SKM-1 treated with dmso at 0.1 percent for 144 hours (cell line): ENCODE data around the gene ACIN1.

Source experiments
- DNase-seq: peaks from one replicate; lab custom pipeline; 2025; ENCODE audit not compliant: unreplicated experiment; lab: John Stamatoyannopoulos, UW

Gene ACIN1

GRCh38 chr14:23044840-23045239 lies 50.1 kb downstream of the ACIN1 start:
- DNase-seq = no peak

DNA sequence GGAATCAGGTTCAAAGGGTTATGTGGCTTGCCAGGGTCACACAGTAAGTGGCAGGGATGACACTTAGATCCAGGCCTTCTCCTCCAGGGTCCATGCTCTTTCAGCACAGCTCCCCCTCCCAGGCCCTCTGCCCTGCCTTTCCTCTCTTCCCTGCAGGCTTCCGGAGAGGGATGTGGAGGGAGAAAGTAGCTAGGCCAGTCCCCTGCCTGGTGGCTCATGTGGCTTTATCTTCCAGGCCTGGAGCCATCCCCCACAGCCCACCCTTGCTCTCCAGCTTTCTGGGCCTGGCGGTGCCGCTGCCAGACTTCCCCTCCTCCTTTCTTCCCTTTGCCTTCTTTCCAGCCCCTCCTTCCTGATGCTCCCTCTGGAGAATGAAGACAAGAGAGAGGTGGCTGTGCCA lies 51.2 kb downstream of the ACIN1 start:
- no peak for DNase-seq

DNA sequence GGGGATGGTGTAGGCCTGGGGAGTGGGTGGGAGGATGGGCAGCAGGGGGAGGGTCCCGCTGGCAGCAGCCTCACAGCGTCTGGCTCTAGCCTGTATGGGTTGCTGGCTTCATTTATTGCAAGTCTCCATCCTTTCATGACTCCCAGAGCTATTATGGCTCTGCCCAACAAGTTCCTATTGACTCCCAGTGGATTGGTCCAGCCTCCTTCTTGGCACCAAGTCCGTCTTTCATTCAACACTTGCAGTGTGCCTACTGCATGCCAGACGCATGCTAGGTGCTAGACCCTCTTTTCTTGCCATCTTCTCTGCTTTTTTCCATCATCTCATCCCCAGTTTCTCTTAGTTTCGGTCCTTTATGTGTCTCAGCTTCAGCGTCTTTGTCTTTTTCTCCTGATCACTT lies 51.8 kb downstream of the ACIN1 start:
- DNase-seq = no peak

GRCh38 chr14:23042162-23042965 lies 52.6 kb downstream of the ACIN1 start, which contains the start of gene PSMB11:
TSS of gene PSMB11 (plus strand) at chr14:23042212. CDS start at chr14:23042226, 14 bp downstream.
- no peak for DNase-seq

DNA sequence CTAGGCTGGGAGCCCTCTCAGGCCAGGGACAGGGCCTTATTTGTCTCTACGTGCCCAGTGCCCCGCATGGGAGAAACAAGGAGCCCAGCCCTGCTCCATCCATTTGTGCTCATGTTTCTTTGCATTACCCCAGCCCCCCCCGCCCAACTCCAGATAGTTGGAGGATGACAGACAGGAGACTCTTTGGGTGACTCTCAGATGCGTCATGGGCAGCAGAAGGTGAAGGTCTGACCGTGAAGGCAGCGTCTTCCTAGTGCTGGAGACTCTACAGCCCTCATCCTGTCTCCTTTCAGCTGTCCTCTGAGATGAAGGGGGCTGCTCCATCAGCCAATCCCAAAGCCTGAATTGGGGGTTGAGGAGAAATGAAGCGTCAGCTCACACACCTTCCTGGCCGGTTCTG lies 53.2 kb downstream of the ACIN1 start:
- DNase-seq = no peak

DNA sequence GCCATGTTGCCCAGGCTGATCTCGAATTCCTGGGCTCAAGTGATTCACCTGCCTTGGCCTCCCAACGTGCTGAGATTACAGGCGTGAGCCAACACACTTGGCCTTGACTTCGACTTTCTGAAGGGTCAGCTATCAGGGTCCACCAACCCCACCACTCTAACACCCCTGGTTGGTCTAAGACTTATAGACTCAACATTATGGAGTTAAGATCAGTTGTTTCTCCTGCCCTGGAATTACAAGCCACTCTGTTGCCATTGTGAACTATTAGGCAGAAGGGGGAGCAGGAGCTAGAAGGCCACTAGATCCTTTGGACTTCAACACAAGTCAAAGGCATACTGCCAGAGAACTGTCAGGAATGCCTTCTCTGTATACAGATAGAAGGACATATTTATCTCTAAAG lies 54.8 kb downstream of the ACIN1 start:
- DNase-seq = no peak

DNA sequence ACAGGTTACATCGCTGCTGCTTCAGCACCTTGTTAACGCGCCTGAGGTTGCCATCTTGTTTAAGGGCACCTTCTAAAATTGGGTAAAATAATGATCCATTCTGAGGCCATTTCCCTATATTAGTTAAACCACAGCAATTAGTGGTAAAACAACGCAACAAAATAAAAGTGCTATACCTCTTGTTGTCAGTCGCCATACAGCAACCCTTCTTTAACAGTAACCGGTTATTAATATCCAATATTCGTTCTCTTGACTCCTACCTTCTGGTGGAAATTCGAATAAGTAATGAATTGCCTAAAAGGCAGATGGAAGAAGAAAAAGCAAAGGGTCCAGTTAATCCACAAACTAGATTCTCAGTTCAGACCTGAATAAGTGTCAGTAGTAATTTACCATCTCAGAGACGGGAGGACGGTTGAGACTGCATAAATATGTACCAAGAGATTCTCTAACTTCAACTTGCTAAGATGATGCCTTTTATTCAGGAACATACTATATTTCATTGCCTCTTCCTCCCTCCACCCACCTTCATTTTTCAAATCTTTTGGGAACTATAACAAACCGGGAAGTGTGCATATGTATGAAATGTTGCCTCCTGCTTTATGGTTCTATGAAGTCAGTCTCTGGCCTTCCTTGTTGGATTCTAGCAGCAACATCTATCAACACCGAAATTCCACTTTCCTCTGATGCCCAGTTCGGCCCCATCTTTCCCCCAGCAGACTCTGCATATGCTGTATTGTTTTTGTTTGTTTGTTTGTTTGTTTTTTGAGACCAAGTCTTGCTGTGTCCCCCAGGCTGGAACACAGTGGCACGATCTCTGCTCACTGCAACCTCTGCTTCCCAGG lies 59.4 kb downstream of the ACIN1 start:
- DNase-seq = no peak

DNA sequence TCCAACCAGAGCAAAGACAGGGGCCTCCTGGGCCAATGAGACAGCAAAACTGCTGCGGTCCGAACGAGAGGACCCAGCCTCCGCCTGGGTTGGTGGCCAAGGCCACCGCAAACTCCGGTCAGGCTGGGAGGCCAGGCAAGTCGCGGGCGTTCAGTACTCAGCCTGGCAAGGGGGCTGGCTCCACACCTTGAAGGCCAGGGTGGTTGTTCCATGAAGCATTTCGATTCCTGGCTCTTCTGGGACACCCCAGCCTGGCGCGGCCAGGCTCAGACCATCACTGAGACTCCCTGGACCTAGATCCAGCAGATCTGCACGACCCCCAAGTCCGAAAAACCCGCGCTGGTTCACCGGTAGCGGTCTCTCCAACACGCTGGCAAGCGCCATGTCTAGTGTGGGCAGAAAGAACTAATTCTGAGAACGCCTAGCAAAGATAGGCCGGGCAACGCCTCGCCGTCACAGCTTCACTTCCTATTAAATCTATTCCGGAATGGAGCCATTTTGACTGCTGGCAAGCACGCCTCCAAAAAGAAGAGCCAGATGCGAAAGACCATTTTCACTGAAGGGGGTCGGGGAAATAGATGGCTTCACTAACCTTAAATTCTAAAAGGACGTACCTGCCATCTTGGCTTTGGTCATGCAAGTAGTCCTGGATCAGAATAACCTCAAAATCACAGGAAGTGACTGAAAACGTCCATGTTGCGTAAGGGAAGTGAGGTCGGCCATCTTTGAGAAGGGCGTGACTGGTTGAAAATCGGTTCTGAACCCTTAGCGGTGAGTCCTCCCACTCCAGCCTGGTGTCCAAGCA lies 60.2 kb downstream of the ACIN1 start, which contains the start of gene PSMB5:
Gene PSMB5, minus strand, starts transcription at position 403 of the 805 bp plus-strand sequence. Its CDS starts 19 bp downstream, at position 384.
- DNase-seq = no peak

- DNase-seq = no peak
Observed at GRCh38 chr14:23033801-23034497, 61.0 kb downstream of the ACIN1 start.

DNA sequence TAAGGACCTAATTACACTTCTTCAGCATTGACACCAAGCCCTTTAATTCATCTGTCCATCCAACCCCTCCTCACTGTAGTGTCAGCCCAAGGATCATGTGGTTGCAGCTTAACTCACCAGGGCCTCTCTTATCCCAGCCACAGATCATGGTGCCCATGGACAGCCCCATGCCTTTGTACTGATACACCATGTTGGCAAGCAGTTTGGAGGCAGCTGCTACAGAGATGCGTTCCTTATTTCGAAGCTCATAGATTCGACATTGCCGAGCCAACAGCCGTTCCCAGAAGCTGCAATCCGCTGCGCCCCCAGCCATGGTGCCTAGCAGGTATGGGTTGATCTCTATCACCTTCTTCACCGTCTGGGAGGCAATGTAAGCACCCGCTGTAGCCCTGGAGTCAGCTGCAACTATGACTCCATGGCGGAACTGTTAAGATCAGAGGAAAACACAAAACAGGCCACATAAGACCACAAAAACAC lies 61.6 kb downstream of the ACIN1 start:
- no peak for DNase-seq

GRCh38 chr14:23030936-23031335 lies 64.0 kb downstream of the ACIN1 start:
- DNase-seq = no peak

GRCh38 chr14:23028799-23029198 lies 66.1 kb downstream of the ACIN1 start:
- DNase-seq = no peak

- DNase-seq = no peak
Observed at GRCh38 chr14:23025151-23025814, 69.7 kb downstream of the ACIN1 start.

GRCh38 chr14:23024612-23025075 lies 70.3 kb downstream of the ACIN1 start:
- DNase-seq = no peak

DNA sequence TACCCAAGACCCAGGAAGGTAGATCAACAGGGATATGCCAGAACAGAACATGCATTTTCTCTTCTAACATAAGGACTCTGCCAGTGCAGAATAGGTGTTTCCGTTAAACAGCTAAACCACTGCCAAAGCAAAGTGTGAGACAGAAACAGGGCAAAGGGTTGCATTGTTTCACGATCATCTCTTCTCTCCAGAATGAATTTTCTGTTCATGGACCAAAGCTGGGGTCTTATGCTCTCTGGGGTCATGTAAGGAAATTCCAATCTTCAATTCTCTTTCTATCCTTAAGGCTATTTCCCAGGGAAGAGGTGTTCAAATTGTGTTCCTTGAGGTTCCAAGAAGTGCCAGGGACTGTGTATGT lies 71.2 kb downstream of the ACIN1 start:
- DNase-seq = no peak

GRCh38 chr14:23023022-23023794 lies 71.7 kb downstream of the ACIN1 start:
- no peak for DNase-seq

DNA sequence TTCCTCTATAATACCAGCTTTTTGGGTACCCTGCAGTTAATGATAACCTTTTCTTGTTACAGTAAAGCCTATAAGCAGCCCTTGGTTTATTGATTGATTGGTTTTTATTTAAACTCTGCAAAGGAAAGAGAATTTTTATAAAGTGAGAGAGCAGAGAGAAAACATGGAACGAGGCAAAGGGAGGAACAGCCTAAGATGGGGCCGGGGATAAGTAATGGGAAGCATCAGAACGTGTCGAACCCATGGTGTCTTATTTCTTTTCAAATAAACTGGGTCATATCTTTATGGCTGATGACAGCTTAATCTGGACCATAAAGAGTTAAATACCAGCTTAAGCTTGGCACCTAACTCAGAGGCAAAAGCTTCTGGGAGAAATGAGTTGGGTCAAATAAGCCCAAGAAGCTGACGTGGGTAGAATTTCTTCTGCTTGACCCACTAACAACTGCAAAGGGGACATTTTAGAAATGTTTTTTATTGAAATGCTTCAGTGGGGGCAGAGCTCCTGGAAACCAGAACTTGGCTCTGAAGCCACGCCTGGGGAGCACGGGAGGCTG lies 73.0 kb downstream of the ACIN1 start:
- DNase-seq = no peak

DNA sequence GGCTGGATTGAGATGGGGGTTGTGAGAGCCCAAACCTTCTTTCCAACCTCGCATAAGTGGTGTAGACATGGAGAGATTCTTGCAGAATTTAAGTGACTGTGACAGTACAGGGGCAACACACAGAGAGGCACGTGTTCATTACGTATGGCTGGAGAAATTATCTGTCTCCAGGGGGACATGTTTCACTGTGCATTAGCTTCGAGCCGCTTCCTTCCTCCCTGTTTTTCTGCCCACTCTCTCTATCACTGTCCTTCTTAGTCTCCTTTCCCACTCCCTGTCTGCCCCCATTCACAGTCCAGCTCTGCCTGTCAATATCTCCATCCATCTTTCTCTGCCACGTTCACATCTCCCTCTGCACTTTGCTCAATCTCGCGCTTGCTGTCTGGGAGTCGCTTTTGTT lies 73.5 kb downstream of the ACIN1 start:
- no peak for DNase-seq
